Common myeloid progenitor, CD34-positive (primary cell): Measurements from ENCODE around the gene SH3BP2.

ENCODE experiments used
- CTCF ChIA-PET: fragments of 350-600 bp; sonication (Branson Sonifier 250); formaldehyde crosslinking; loops from one replicate; lab custom pipeline; 2021; ENCODE audit warnings: antibody characterized with exemption; lab: Charles Lee
- POLR2A ChIA-PET: fragments of 350-600 bp; sonication (Branson Sonifier 250); formaldehyde crosslinking; loops from one replicate; lab custom pipeline; 2021; ENCODE audit warnings: antibody characterized with exemption; lab: Charles Lee
- DNase-seq, 3 donors: peaks; one replicate each; pipeline versions ENCODE4 v3.0.0 to v3.0.0-alpha.2; 2013
- H3K27ac ChIP-seq, 2 experiments: 1 replicate in 1 of 2; 2 replicates in 1 of 2; pipeline ENCODE4 v1.7.0; 2013; ENCODE audit warnings: inconsistent platforms in 2 of 2, low read length in 2 of 2, mild to moderate bottlenecking in 2 of 2, low read depth in 1 of 2, moderate library complexity in 1 of 2; ENCODE audit not compliant: severe bottlenecking in 2 of 2, insufficient read depth in 1 of 2, poor library complexity in 1 of 2
- H3K27me3 ChIP-seq, 5 experiments: replicated peaks in 2 of 5; 1 replicate in 3 of 5; 2 replicates in 2 of 5; pipeline versions ENCODE4 v1.6.1 to v1.7.0; 2013; ENCODE audit warnings: low read length in 4 of 5, mild to moderate bottlenecking in 2 of 5, moderate library complexity in 2 of 5, inconsistent platforms in 1 of 5; ENCODE audit not compliant: insufficient read depth in 5 of 5, control insufficient read depth in 4 of 5
- H3K36me3 ChIP-seq, 4 experiments: 1 replicate in 2 of 4; 2 replicates in 2 of 4; pipeline versions ENCODE4 v1.6.1 to v1.7.0; 2013; ENCODE audit warnings: low read length in 3 of 4, control low read depth in 1 of 4, mild to moderate bottlenecking in 1 of 4; ENCODE audit not compliant: control insufficient read depth in 4 of 4, insufficient read depth in 4 of 4
- H3K4me1 ChIP-seq, 4 experiments: 1 replicate in 3 of 4; 2 replicates in 1 of 4; pipeline versions ENCODE4 v1.6.1 to v1.7.1; 2013; ENCODE audit warnings: low read length in 3 of 4, mild to moderate bottlenecking in 3 of 4, control low read depth in 1 of 4, inconsistent platforms in 1 of 4, moderate library complexity in 1 of 4; ENCODE audit not compliant: control insufficient read depth in 4 of 4, insufficient read depth in 4 of 4; ENCODE audit errors: control extremely low read depth in 1 of 4
- H3K4me3 ChIP-seq, 7 experiments: 1 replicate in 4 of 7; 2 replicates in 3 of 7; pipeline versions ENCODE4 v1.5.1 to v1.7.0; 2013; ENCODE audit warnings: mild to moderate bottlenecking in 7 of 7, low read length in 6 of 7, moderate library complexity in 6 of 7, inconsistent platforms in 2 of 7, low read depth in 2 of 7, control low read depth in 1 of 7; ENCODE audit not compliant: insufficient read depth in 4 of 7, control insufficient read depth in 1 of 7; ENCODE audit errors: extremely low read depth in 1 of 7
- H3K9me3 ChIP-seq, 5 experiments: 1 replicate in 4 of 5; 2 replicates in 1 of 5; pipeline versions ENCODE4 v1.6.1 to v1.7.1; 2013; ENCODE audit warnings: low read length in 4 of 5, mild to moderate bottlenecking in 2 of 5, inconsistent platforms in 1 of 5, low read depth in 1 of 5, moderate library complexity in 1 of 5; ENCODE audit not compliant: control insufficient read depth in 4 of 5, insufficient read depth in 2 of 5; ENCODE audit errors: control extremely low read depth in 1 of 5
- WGBS: methylation state at CpG from one replicate; pipeline ENCODE4 v1.1.5; 2013; ENCODE audit not compliant: insufficient coverage; 5-methylcytosine and 5-hydroxymethylcytosine counted together

Gene SH3BP2

GRCh38 chr4:2804449-2804972 is 11.6 kb downstream of the SH3BP2 start:
- no peaks in the 10 kb centered on the region for H3K9me3 ChIP-seq
- CTCF ChIA-PET = interaction anchor here (0.6 to 2.2 kb wide), 6 partner anchors 9 to 67 kb away, joined by 3 to 5 read pairs (median 4); no protein-coding TSS in a partner anchor
- no peak overlapping the region for H3K4me3 ChIP-seq
- WGBS = 94% methylated on average over 8 of the region's 10 CpGs
- peaks cover 2 to 77% (median 66%) of the 10 kb centered on the region in 4 experiments for H3K4me1 ChIP-seq
- H3K27me3 ChIP-seq = no peaks in the 10 kb centered on the region
- no peak overlapping the region for H3K27ac ChIP-seq
- POLR2A ChIA-PET = no interaction called here
- DNase-seq = no peak
- H3K36me3 ChIP-seq = no peaks in the 10 kb centered on the region

DNA sequence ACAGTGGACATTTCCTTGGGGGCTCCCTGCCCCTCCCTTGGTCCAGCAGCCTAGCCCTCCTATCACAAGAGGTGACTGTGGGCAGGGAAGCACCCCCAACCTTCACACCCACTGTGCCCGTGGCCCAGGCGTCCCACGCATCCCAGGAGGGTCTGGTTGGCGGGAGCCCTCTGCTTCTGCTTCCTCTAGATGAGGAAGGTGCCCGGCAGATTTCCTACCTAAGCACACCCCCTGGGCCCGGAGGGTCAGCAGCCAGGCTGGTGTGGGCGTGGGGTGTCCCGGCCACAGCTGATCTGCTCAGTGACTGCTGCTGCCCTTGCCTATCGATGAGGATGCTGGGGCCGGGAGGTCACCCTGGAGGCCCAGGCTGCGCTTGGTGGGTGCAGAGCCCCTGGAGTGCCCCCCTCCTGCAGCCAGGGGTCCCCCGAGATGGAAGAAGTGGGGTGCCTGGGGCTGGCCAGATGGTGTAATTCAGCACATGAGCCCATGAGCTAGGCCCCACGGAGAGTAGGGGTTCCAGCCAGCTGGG is 12.2 kb downstream of the SH3BP2 start:
- Histone ChIP-seq H3K36me3 (no peaks in the 10 kb centered on the region), H3K4me1 (peaks cover 2 to 77% (median 66%) of the 10 kb centered on the region in 4 experiments), H3K27me3 (no peaks in the 10 kb centered on the region), H3K4me3 (no peak overlapping the region), H3K9me3 (no peaks in the 10 kb centered on the region), H3K27ac (no peak overlapping the region)
- ChIA-PET POLR2A (no interaction called here), CTCF (interaction anchor here (0.6 to 1.5 kb wide), 3 partner anchors 32 to 66 kb away, joined by 3 to 4 read pairs (median 3); no protein-coding TSS in a partner anchor)
- no peak for DNase-seq
- 83% methylated on average over 8 of the region's 13 CpGs for WGBS

DNA sequence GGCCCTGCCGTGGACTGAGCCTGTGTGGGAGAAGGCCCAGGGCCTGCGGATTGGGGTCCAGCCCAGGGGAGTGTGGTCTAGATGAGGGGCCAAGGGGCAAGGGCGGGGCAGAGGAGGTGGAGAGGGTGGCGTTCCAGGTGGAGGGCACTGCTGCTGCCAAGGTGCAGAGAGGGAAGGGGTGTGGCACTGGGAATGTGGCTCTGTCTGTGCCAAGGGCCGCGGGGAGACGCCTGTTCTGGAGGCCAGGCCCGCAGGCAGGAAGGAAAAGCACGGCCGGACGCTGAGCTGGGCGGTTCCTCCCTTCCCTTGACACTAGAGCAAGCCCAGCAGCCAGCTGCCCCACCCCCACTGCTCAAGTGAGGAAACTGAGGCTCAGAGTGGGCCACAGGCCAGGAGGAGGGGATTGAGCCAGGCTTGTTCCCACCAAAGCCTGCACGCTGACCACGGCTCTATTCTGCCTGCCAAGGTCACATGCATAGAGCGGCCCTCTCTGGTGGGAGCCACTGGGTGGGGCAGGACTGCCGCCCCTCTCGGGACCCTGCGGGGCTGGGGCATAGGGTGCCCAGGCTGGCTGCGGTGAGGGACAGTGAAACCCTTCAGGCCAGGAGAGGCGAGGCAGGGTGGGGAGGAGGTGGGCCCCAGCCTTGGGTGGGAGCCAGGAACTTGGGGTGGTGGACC is 13.0 kb downstream of the SH3BP2 start:
- ChIA-PET POLR2A (no interaction called here), CTCF (interaction anchor here (1.5 kb wide), 1 partner anchor 35 kb away, joined by 3 read pairs; no protein-coding TSS in a partner anchor)
- Histone ChIP-seq H3K36me3 (no peaks in the 10 kb centered on the region), H3K27me3 (no peaks in the 10 kb centered on the region), H3K27ac (peak overlapping the region in 1 of 2 experiments; percentile 14), H3K9me3 (no peaks in the 10 kb centered on the region), H3K4me1 (peaks cover 2 to 77% (median 66%) of the 10 kb centered on the region in 4 experiments), H3K4me3 (peak overlapping the region in 1 of 7 experiments; percentile 28)
- 54% methylated on average over 16 of the region's 20 CpGs for WGBS
- DNase-seq = no peak

DNA sequence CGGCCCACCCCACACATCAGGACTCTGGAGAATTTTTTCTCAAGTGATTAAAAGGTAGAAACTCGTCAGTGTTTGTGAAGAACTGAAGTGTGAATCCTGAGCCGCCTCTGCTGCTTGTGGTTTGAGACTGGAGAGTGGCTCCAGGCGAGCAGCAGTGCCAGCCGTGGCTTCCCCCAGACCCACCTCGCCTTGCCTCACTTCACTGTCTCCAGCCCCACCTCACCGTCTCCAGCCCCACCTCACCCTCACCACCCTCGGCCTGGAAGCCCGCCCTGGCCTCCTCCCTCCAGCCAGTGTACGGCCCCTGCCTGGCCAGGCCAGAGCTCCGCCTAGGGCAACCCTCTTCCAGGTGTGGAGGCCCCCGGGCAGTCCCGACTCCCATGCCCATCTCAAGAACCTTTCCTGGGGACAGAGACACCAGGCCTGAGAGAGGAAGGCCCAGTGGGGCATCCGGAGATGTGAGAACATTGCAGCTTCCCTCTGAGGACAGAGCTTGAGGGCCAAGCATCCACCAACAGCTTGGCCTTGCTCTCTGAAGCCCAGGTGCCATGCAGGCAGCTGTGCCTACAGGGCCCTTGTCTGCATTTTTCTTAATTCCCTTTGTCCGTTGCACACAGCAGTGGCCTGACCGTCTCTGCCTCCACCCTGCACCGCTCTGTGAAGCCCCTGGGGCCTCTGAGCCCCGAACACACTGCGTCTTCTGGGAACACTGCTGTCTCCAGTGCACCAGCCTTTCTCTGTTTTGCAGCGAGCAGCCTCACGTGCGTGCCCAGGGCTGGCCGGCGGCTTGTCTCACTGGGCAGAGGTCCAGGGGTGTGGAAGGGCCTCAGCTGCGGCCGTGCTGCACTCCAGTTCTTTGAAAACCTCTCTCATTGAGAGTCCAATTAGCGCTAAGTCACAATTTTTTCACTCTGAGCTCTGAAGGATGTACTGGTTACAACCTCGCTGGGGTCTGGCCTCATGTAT is 13.8 kb downstream of the SH3BP2 start:
- H3K27ac ChIP-seq = peak overlapping the region in 1 of 2 experiments; percentile 14

DNA sequence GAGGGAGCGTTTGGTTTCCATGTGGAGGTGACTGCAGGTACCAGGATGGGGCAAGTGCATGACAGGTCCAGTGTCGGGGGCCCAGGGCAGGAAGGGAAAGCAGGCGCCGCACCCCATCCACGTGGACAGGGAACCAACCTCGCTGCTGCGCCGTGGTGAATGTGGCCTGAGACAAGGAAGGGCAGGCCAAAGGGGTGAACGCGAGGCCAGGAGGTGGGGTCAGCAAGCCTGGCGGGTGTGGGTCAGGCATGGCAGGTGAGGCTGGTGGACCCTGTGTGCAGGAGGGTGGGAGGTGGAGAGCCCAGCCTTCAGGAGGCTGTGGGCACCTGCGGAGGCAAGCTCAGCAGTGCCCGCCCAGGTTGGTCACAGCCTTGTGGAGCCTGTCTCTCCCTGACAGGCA is 14.7 kb downstream of the SH3BP2 start:
- CTCF ChIA-PET = interaction anchor here (1.9 kb wide), 1 partner anchor 10 kb away, joined by 5 read pairs; no protein-coding TSS in a partner anchor
- Histone ChIP-seq H3K27me3 (no peaks in the 10 kb centered on the region), H3K4me3 (no peak overlapping the region), H3K4me1 (peaks cover 0 to 76% (median 71%) of the 10 kb centered on the region in 4 experiments), H3K9me3 (no peaks in the 10 kb centered on the region), H3K36me3 (no peaks in the 10 kb centered on the region), H3K27ac (no peak overlapping the region)
- WGBS = 96% methylated on average over 7 of the region's 13 CpGs
- POLR2A ChIA-PET = no interaction called here
- DNase-seq = no peak

More for the DNA sequence above, 13.8 kb downstream of the SH3BP2 start:
- 79% methylated on average over 22 of the region's 28 CpGs for WGBS
- DNase-seq = peak in 1 of 3 donors; percentile 33
- Histone ChIP-seq H3K4me3 (no peak overlapping the region), H3K9me3 (no peaks in the 10 kb centered on the region), H3K4me1 (peaks cover 0 to 77% (median 66%) of the 10 kb centered on the region in 4 experiments), H3K27me3 (no peaks in the 10 kb centered on the region), H3K36me3 (no peaks in the 10 kb centered on the region)
- POLR2A ChIA-PET = no interaction called here
- CTCF ChIA-PET = interaction anchor here (1.5 to 1.9 kb wide), 2 partner anchors 9 to 36 kb away, joined by 3 to 5 read pairs; no protein-coding TSS in a partner anchor

DNA sequence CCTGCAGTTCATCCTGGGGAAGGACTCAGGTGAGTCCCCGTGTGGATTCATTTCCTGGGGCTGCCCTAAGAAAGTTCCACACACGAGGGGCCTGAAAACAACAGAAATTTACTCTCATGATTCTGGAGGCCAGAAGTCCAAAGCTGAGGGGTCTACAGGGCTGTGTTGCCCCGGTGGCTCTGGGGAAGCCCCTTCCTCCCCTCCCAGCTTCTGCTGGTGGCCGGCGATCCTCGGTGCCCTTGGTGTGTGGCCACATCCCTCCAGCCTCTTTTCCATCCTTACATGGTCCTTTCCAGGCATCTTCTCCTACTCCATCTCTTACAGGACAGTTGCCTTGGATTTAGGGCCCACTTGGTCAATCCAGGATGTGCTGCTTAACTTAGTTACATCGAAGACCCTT is 15.1 kb downstream of the SH3BP2 start:
- POLR2A ChIA-PET = no interaction called here
- Histone ChIP-seq H3K9me3 (no peaks in the 10 kb centered on the region), H3K4me1 (peaks cover 0 to 75% (median 73%) of the 10 kb centered on the region in 4 experiments), H3K4me3 (no peak overlapping the region), H3K27ac (no peak overlapping the region), H3K36me3 (no peaks in the 10 kb centered on the region), H3K27me3 (no peaks in the 10 kb centered on the region)
- WGBS = 90% methylated on average over 5 of the region's 7 CpGs
- DNase-seq = no peak
- CTCF ChIA-PET = interaction anchor here (1.9 kb wide), 1 partner anchor 10 kb away, joined by 5 read pairs; no protein-coding TSS in a partner anchor
